BE2C (cell line): ENCODE data around the gene LBR.

Experiments used
- DNase-seq: peaks from one replicate; pipeline ENCODE4 v3.0.0-alpha.2; 2020
- H3K27me3 ChIP-seq: fragments of 250-450 bp; sonication (Bioruptor Pico); 2 replicates; pipeline ENCODE4 v1.5.1; 2020; ENCODE audit warnings: mild to moderate bottlenecking
- H3K36me3 ChIP-seq: fragments of 250-450 bp; sonication (Bioruptor Pico); 2 replicates; pipeline ENCODE4 v1.5.1; 2020; ENCODE audit warnings: mild to moderate bottlenecking
- H3K4me1 ChIP-seq: fragments of 250-450 bp; sonication (Bioruptor Pico); 2 replicates; pipeline ENCODE4 v1.5.1; 2020
- H3K4me3 ChIP-seq: 2 replicates; pipeline ENCODE4 v1.5.1; 2011; ENCODE audit warnings: low read depth, low read length
- H3K9me3 ChIP-seq: fragments of 250-450 bp; sonication (Bioruptor Pico); 2 replicates; pipeline ENCODE4 v1.5.1; 2020
- CTCF ChIP-seq: IDR thresholded peaks from 2 replicates; pipeline ENCODE4 v1.5.1; 2012; ENCODE audit warnings: mild to moderate bottlenecking, low read depth, low read length

LBR gene

DNA sequence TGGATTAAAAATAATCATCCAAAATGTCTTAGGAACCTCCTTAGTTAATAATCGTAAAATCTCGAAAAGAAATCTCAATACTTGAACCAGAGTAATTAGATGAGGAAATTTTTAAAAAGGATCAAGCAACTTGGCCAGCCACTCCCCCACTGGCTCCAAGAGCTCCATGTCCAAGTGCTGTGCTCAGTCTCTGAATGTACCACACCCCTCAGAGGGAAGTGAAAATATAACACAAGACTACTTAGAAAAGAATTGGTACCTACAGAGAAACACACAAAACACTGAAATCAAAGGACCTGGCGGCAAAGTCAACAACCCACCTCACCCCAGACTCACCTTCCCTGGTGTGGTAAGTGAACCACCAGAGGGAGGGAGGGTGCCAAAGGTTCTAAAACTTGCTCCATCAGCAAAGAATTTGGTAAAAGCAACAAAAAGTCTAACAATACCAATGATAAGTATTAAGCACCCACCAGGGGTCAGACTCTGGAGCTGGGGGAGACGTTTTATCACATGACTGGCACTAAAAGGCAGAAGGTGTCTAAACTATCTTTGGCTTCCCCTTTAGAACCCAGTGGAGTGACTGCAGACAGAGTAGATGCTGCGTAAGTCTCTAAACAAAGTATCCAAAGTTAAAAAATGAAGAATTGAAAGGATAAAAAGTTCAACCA, 14.0 kb downstream of the LBR start:
- DNase-seq = no peak
- peaks cover 98% of the 10 kb centered on the region for H3K36me3 ChIP-seq
- H3K9me3 ChIP-seq = no peaks in the 10 kb centered on the region
- H3K4me3 ChIP-seq = no peak overlapping the region
- peak; percentile 14; the same call in 1 of the 2 replicates for TF ChIP-seq CTCF
- H3K27me3 ChIP-seq = no peaks in the 10 kb centered on the region
- H3K4me1 ChIP-seq = peaks cover 9% of the 10 kb centered on the region; the same call in 1 of the 2 replicates

DNA sequence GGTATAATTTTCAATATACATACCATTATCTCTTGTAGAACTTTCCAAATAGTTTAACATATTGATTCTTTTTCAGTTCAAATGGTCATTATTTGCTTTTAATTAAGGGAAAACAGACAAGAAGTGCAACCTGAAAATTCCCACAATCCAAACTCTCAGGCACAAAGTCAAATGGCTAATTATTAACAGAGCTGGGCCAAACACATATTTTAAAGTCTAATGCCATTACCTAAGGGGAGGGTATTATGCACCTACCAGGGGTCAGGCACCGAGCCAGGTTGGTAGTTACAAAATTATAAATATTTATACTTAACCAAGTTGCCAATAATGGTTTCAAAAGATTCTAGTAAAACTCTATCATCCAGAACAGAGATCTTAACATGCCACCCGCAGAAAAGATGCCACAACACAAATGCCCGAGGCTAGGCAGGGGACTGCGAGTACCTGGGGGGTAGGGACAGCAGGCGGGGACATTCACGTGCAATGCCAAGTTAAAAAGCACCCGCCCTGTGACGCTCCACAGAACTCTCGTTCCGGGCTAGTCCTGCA, 15.0 kb downstream of the LBR start:
- TF ChIP-seq CTCF = no peak
- Histone ChIP-seq H3K4me3 (no peak overlapping the region), H3K27me3 (no peaks in the 10 kb centered on the region), H3K9me3 (no peaks in the 10 kb centered on the region), H3K36me3 (peaks cover 98% of the 10 kb centered on the region), H3K4me1 (peaks cover 19% of the 10 kb centered on the region)
- no peak for DNase-seq

DNA sequence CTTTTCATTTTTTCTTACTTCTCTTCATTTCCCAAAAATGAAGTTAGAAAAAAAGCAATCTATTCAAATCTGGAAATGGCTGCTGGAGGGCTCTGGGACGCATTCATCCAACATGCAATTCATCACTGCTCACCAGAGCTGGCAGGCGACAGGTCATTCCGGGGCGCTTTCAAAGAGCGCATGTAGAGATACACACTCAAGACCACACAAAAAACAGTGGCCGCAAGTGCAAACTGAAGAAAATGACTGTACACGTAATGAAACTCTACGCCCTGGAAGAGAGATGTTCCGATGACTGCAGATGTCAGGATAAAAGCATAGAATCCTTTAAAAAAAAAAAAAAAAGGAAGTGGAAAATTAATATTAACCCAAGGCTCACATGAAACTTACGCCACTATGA, 15.5 kb downstream of the LBR start:
- TF ChIP-seq CTCF = no peak
- DNase-seq = no peak
- H3K4me3 ChIP-seq = no peak overlapping the region
- H3K27me3 ChIP-seq = no peaks in the 10 kb centered on the region
- H3K36me3 ChIP-seq = peaks cover 92% of the 10 kb centered on the region
- no peaks in the 10 kb centered on the region for H3K9me3 ChIP-seq
- peaks cover 21% of the 10 kb centered on the region for H3K4me1 ChIP-seq

- Histone ChIP-seq H3K27me3 (no peaks in the 10 kb centered on the region), H3K36me3 (peaks cover 87% of the 10 kb centered on the region)
Observed at GRCh38 chr1:225410036-225410435, 17.8 kb downstream of the LBR start.

DNA sequence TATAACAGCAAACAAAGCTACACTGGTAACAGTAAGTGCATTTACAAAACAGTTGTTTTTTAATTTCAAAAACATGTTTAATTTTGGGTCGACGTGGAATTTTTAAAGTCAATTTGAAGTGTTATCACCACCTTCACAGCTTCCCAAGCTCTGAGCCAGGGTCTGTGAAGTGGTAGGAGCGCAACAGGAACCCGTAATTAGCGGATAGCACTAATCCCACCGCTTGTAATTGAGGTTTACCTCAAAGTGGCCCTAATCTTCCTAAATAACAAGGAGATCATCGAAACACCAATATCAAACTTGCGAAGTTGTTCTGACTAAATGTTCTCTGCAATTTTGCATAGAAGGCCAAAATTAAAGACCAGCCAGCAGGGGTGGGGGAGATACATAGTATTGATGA, 18.8 kb downstream of the LBR start:
- no peak overlapping the region for H3K4me3 ChIP-seq
- peaks cover 19% of the 10 kb centered on the region for H3K4me1 ChIP-seq
- no peak for DNase-seq
- peaks cover 87% of the 10 kb centered on the region for H3K36me3 ChIP-seq
- no peaks in the 10 kb centered on the region for H3K27me3 ChIP-seq
- TF ChIP-seq CTCF = no peak
- H3K9me3 ChIP-seq = no peaks in the 10 kb centered on the region

More at GRCh38 chr1:225410036-225410435, 17.8 kb downstream of the LBR start:
- DNase-seq = no peak
- TF ChIP-seq CTCF = no peak
- Histone ChIP-seq H3K4me3 (no peak overlapping the region), H3K4me1 (peaks cover 19% of the 10 kb centered on the region), H3K9me3 (no peaks in the 10 kb centered on the region)

DNA sequence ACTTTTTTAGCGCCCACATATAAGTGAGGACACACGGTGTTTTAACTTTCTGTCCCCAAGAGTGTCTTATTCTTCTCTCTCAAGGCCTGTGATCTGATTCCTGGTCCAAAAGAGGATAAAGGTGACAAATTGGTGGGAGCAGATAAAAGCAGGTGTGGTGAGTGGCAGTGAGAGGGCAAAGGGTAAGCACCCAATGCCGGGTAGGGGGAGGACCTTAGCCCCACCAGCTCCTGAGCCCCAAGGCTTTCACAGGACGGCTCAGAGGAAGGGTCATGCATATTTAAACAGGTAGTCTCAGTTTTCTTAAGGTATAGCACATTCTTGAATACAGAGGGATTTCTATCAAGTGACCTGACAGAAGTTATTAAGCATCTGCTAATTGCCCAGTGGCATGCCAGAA, 19.6 kb downstream of the LBR start:
- TF ChIP-seq CTCF = no peak
- H3K36me3 ChIP-seq = peaks cover 82% of the 10 kb centered on the region
- H3K27me3 ChIP-seq = no peaks in the 10 kb centered on the region
- no peak for DNase-seq
- peaks cover 19% of the 10 kb centered on the region for H3K4me1 ChIP-seq
- H3K4me3 ChIP-seq = no peak overlapping the region
- H3K9me3 ChIP-seq = no peaks in the 10 kb centered on the region
